GM18951 (cell line): ENCODE measurements around the gene SFTPB.

Source experiments
- POLR2A ChIP-seq: IDR thresholded peaks from 4 replicates; pipeline ENCODE4 v1.6.1; 2011; ENCODE audit warnings: mild to moderate bottlenecking; ENCODE audit not compliant: insufficient read length, insufficient read depth; ENCODE audit errors: extremely low read depth
- in situ Hi-C: fragments of 300-500 bp; cut with MboI; formaldehyde crosslinking; loops from one replicate; pipeline ENCODE4 v1.12.0; 2022; ENCODE audit warnings: low sequenced_read_pairs, mixed read lengths, inconsistent platforms; ENCODE audit not compliant: unreplicated experiment

SFTPB gene

GRCh38 chr2:85697096-85697495 is 29.1 kb upstream of the SFTPB start:
- in situ Hi-C loops: no loop called here
- no peak for TF ChIP-seq POLR2A

- in situ Hi-C loops: no loop called here
- no peak for TF ChIP-seq POLR2A
Measured at GRCh38 chr2:85695691-85696668, 28.0 kb upstream of the SFTPB start.

- TF ChIP-seq POLR2A: no peak
- in situ Hi-C loops: no loop called here
Measured at GRCh38 chr2:85695121-85695520, 27.1 kb upstream of the SFTPB start.

GRCh38 chr2:85694052-85695025 is 26.3 kb upstream of the SFTPB start, which contains the start of gene GNLY:
Gene GNLY, plus strand, starts transcription at chr2:85694358. Its CDS starts 61 bp downstream, at chr2:85694419.
- in situ Hi-C loops: no loop called here
- TF ChIP-seq POLR2A: no peak

GRCh38 chr2:85692039-85692645 is 24.1 kb upstream of the SFTPB start:
- no peak for TF ChIP-seq POLR2A
- in situ Hi-C loops: no loop called here

- no peak for TF ChIP-seq POLR2A
- in situ Hi-C loops: no loop called here
Measured at GRCh38 chr2:85690932-85691331, 22.9 kb upstream of the SFTPB start.

GRCh38 chr2:85684806-85685205 is 16.8 kb upstream of the SFTPB start:
- no peak for TF ChIP-seq POLR2A
- in situ Hi-C loops: no loop called here

GRCh38 chr2:85684380-85684779 is 16.4 kb upstream of the SFTPB start:
- TF ChIP-seq POLR2A: no peak
- in situ Hi-C loops: no loop called here

GRCh38 chr2:85682378-85682777 is 14.4 kb upstream of the SFTPB start:
- no peak for TF ChIP-seq POLR2A
- in situ Hi-C loops: no loop called here

- TF ChIP-seq POLR2A: no peak
- in situ Hi-C loops: no loop called here
Measured at GRCh38 chr2:85681776-85682175, 13.8 kb upstream of the SFTPB start.

GRCh38 chr2:85681372-85681763 is 13.4 kb upstream of the SFTPB start:
- TF ChIP-seq POLR2A: no peak
- in situ Hi-C loops: no loop called here

- in situ Hi-C loops: no loop called here
- TF ChIP-seq POLR2A: no peak
Measured at GRCh38 chr2:85680707-85681371, 12.8 kb upstream of the SFTPB start.
